ENCODE results near the gene DOCK3.
"Not testable (repeated sequence)": the region's sequence is repeated elsewhere in the genome, so short reads cannot be mapped to it uniquely, and the experiment has no call there.

The DOCK3 gene

GRCh38 chr3:51191768-51192167 lies 517.0 kb downstream of the DOCK3 start:
- DNase-seq (ENCODE audit: low read depth): no peak
- TF ChIP-seq CTCF (IDR thresholded peaks at IDR 0.05; ENCODE audit: insufficient read depth, low read depth, low read length, missing control alignments): no peak
- no peak overlapping the region for H3K4me3 ChIP-seq (ENCODE audit: low read depth, low read length)

- DNase-seq (ENCODE audit: low read depth): no peak
- TF ChIP-seq CTCF (IDR thresholded peaks at IDR 0.05; ENCODE audit: insufficient read depth, low read depth, low read length, missing control alignments): no peak
- H3K4me3 ChIP-seq (ENCODE audit: low read depth, low read length): no peak overlapping the region
Measured at GRCh38 chr3:51198477-51198876, 523.8 kb downstream of the DOCK3 start.

GRCh38 chr3:51199296-51199695 lies 524.6 kb downstream of the DOCK3 start:
- not testable (repeated sequence) for H3K4me3 ChIP-seq (ENCODE audit: low read depth, low read length)

GRCh38 chr3:51216291-51216690 lies 541.6 kb downstream of the DOCK3 start:
- no peak for DNase-seq (ENCODE audit: low read depth)
- no peak for TF ChIP-seq CTCF (IDR thresholded peaks at IDR 0.05; ENCODE audit: insufficient read depth, low read depth, low read length, missing control alignments)
- H3K4me3 ChIP-seq (ENCODE audit: low read depth, low read length): no peak overlapping the region

More at GRCh38 chr3:51199296-51199695, 524.6 kb downstream of the DOCK3 start:
- not testable (repeated sequence) for DNase-seq (ENCODE audit: low read depth)

GRCh38 chr3:51221959-51222358 lies 547.2 kb downstream of the DOCK3 start:
- no peak for DNase-seq (ENCODE audit: low read depth)
- no peak overlapping the region for H3K4me3 ChIP-seq (ENCODE audit: low read depth, low read length)
- TF ChIP-seq CTCF (IDR thresholded peaks at IDR 0.05; ENCODE audit: insufficient read depth, low read depth, low read length, missing control alignments): no peak

- H3K4me3 ChIP-seq (ENCODE audit: low read depth, low read length): no peak overlapping the region
- DNase-seq (ENCODE audit: low read depth): no peak
- no peak for TF ChIP-seq CTCF (IDR thresholded peaks at IDR 0.05; ENCODE audit: insufficient read depth, low read depth, low read length, missing control alignments)
Measured at GRCh38 chr3:51224283-51224682, 549.6 kb downstream of the DOCK3 start.

- TF ChIP-seq CTCF (IDR thresholded peaks at IDR 0.05; ENCODE audit: insufficient read depth, low read depth, low read length, missing control alignments): no peak
- DNase-seq (ENCODE audit: low read depth): no peak
- no peak overlapping the region for H3K4me3 ChIP-seq (ENCODE audit: low read depth, low read length)
Measured at GRCh38 chr3:51224843-51225242, 550.1 kb downstream of the DOCK3 start.
